Measurements from ENCODE around the gene AGBL1.

Gene AGBL1

GRCh38 chr15:86347245-86347644 is 267.6 kb downstream of the AGBL1 start:
- no peak for DNase-seq (ENCODE audit: low read depth in 2 of 2)
- H3K4me3 ChIP-seq (replicated peaks in 1 of 2; ENCODE audit: low read depth in 2 of 2, low read length in 2 of 2), result no peak overlapping the region
- no peak for TF ChIP-seq CTCF (IDR thresholded peaks at IDR 0.05; ENCODE audit: low read depth, low read length)

GRCh38 chr15:86349565-86349964 is 269.9 kb downstream of the AGBL1 start:
- DNase-seq (ENCODE audit: low read depth in 2 of 2), result no peak
- no peak for TF ChIP-seq CTCF (IDR thresholded peaks at IDR 0.05; ENCODE audit: low read depth, low read length)
- no peak overlapping the region for H3K4me3 ChIP-seq (replicated peaks in 1 of 2; ENCODE audit: low read depth in 2 of 2, low read length in 2 of 2)

- no peak for TF ChIP-seq CTCF (IDR thresholded peaks at IDR 0.05; ENCODE audit: low read depth, low read length)
- DNase-seq (ENCODE audit: low read depth in 2 of 2), result no peak
- H3K4me3 ChIP-seq (replicated peaks in 1 of 2; ENCODE audit: low read depth in 2 of 2, low read length in 2 of 2), result no peak overlapping the region
These were observed 273.5 kb downstream of the AGBL1 start for GRCh38 chr15:86353213-86353612.

GRCh38 chr15:86355361-86355760 is 275.7 kb downstream of the AGBL1 start:
- TF ChIP-seq CTCF (IDR thresholded peaks at IDR 0.05; ENCODE audit: low read depth, low read length), result no peak
- H3K4me3 ChIP-seq (replicated peaks in 1 of 2; ENCODE audit: low read depth in 2 of 2, low read length in 2 of 2), result no peak overlapping the region
- no peak for DNase-seq (ENCODE audit: low read depth in 2 of 2)

GRCh38 chr15:86355801-86356200 is 276.1 kb downstream of the AGBL1 start:
- no peak overlapping the region for H3K4me3 ChIP-seq (replicated peaks in 1 of 2; ENCODE audit: low read depth in 2 of 2, low read length in 2 of 2)
- TF ChIP-seq CTCF (IDR thresholded peaks at IDR 0.05; ENCODE audit: low read depth, low read length), result no peak
- DNase-seq (ENCODE audit: low read depth in 2 of 2), result no peak

- H3K4me3 ChIP-seq (replicated peaks in 1 of 2; ENCODE audit: low read depth in 2 of 2, low read length in 2 of 2), result no peak overlapping the region
- no peak for DNase-seq (ENCODE audit: low read depth in 2 of 2)
These were observed 282.9 kb downstream of the AGBL1 start for GRCh38 chr15:86362555-86362954.

More at GRCh38 chr15:86362555-86362954, 282.9 kb downstream of the AGBL1 start:
- TF ChIP-seq CTCF (IDR thresholded peaks at IDR 0.05; ENCODE audit: low read depth, low read length), result no peak
